ENCODE data around the gene NAAA. TPM values are rescaled to one million over a fixed set of nuclear protein-coding genes. Genes with fewer than 3 reads are reported as not detected.
A peak's percentile ranks its signal among the peaks of the same experiment; 100 is the strongest.

Gene NAAA
- total and polyA plus RNA-seq, 2 donors from 2014 or later, result 32.9 to 58.1 TPM

- FAIRE-seq, result no peak
- DNase-seq, result no peak
- H3K4me3 ChIP-seq (ENCODE audit: low read length in 3 of 3), result no peak overlapping the region
- no peaks in the 10 kb centered on the region for H3K9me3 ChIP-seq (ENCODE audit: control insufficient read depth in 2 of 3, insufficient read depth in 1 of 3, low read length in 3 of 3)
- no peaks in the 10 kb centered on the region for H3K27me3 ChIP-seq (ENCODE audit: control insufficient read depth, insufficient read depth, low read length)
- no peak overlapping the region for H3K27ac ChIP-seq (ENCODE audit: low read depth in 2 of 2, low read length in 2 of 2)
- TF ChIP-seq CTCF (IDR thresholded peaks at IDR 0.05; ENCODE audit: borderline replicate concordance, extremely low read depth, insufficient read depth), result no peak
- peaks cover 2 to 30% (median 20%) of the 10 kb centered on the region in 3 donors for H3K36me3 ChIP-seq (ENCODE audit: control insufficient read depth in 2 of 3, insufficient read depth in 3 of 3, low read length in 3 of 3)
- intact Hi-C loops (cut with DNase I), result no loop called here
- no peaks in the 10 kb centered on the region for H3K4me1 ChIP-seq (ENCODE audit: control insufficient read depth in 2 of 3, insufficient read depth in 2 of 3, low read depth in 1 of 3, low read length in 3 of 3)
- no peak overlapping the region for H3K9ac ChIP-seq (ENCODE audit: low read length in 3 of 3)
Observed at GRCh38 chr4:75950213-75950815, 9.5 kb upstream of the NAAA start.

GRCh38 chr4:75948822-75949444 lies 8.1 kb upstream of the NAAA start:
- no peak for DNase-seq
- no peak for FAIRE-seq
- no peak for TF ChIP-seq CTCF (IDR thresholded peaks at IDR 0.05; ENCODE audit: borderline replicate concordance, extremely low read depth, insufficient read depth)
- no peaks in the 10 kb centered on the region for H3K27me3 ChIP-seq (ENCODE audit: control insufficient read depth, insufficient read depth, low read length)
- no peak overlapping the region for H3K4me3 ChIP-seq (ENCODE audit: low read length in 3 of 3)
- H3K36me3 ChIP-seq (ENCODE audit: control insufficient read depth in 2 of 3, insufficient read depth in 3 of 3, low read length in 3 of 3), result peaks cover 2 to 25% (median 20%) of the 10 kb centered on the region in 3 donors
- no peaks in the 10 kb centered on the region for H3K9me3 ChIP-seq (ENCODE audit: control insufficient read depth in 2 of 3, insufficient read depth in 1 of 3, low read length in 3 of 3)
- no peaks in the 10 kb centered on the region for H3K4me1 ChIP-seq (ENCODE audit: control insufficient read depth in 2 of 3, insufficient read depth in 2 of 3, low read depth in 1 of 3, low read length in 3 of 3)
- H3K27ac ChIP-seq (ENCODE audit: low read depth in 2 of 2, low read length in 2 of 2), result no peak overlapping the region
- intact Hi-C loops (cut with DNase I), result no loop called here
- no peak overlapping the region for H3K9ac ChIP-seq (ENCODE audit: low read length in 3 of 3)

- DNase-seq (peak; percentile 64 to 92 (median 67)), FAIRE-seq (no peak)
- H3K4me1 ChIP-seq (ENCODE audit: control insufficient read depth in 2 of 3, insufficient read depth in 2 of 3, low read depth in 1 of 3, low read length in 3 of 3), result no peaks in the 10 kb centered on the region
- peak overlapping the region; percentile 71 to 81 for H3K27ac ChIP-seq (ENCODE audit: low read depth in 2 of 2, low read length in 2 of 2)
- intact Hi-C loops (cut with DNase I), result no loop called here
- no peaks in the 10 kb centered on the region for H3K27me3 ChIP-seq (ENCODE audit: control insufficient read depth, insufficient read depth, low read length)
- H3K9ac ChIP-seq (ENCODE audit: low read length in 3 of 3), result peak overlapping the region; percentile 43 to 71 (median 46)
- no peak for TF ChIP-seq CTCF (IDR thresholded peaks at IDR 0.05; ENCODE audit: borderline replicate concordance, extremely low read depth, insufficient read depth)
- peaks cover 0 to 6% (median 0%) of the 10 kb centered on the region in 3 donors for H3K36me3 ChIP-seq (ENCODE audit: control insufficient read depth in 2 of 3, insufficient read depth in 3 of 3, low read length in 3 of 3)
- H3K4me3 ChIP-seq (ENCODE audit: low read length in 3 of 3), result peak overlapping the region; percentile 66 to 94 (median 87)
- no peaks in the 10 kb centered on the region for H3K9me3 ChIP-seq (ENCODE audit: control insufficient read depth in 2 of 3, insufficient read depth in 1 of 3, low read length in 3 of 3)
Observed at GRCh38 chr4:75939890-75940691, 722 bp downstream of the NAAA start.

All from kidney (tissue), 14 donors.